Naive B cell (primary cell): ENCODE results near the gene HIKESHI. TPM values are rescaled to one million over a fixed set of nuclear protein-coding genes. Genes with fewer than 3 reads are reported as not detected.
"Not testable (repeated sequence)": the region's sequence is repeated elsewhere in the genome, so short reads cannot be mapped to it uniquely, and the experiment has no call there.

Experiments used
- ATAC-seq, 2 donors: fragments of 150-1000 bp; cut with Tn5 transposase; 2 replicates each; pipeline ENCODE4 v1.10.0; 2021; ENCODE audit warnings: low read depth in 2 of 2, mild to moderate bottlenecking in 2 of 2, moderate library complexity in 2 of 2
- DNase-seq: peaks from one replicate; pipeline ENCODE4 v3.0.0; 2022
- H3K27ac Mint-ChIP-seq, 6 donors: one replicate each; pipeline ENCODE4 v1.8.0; 2020 to 2022; ENCODE audit warnings: mild to moderate bottlenecking in 6 of 6, mixed read lengths in 6 of 6, moderate library complexity in 5 of 6, inconsistent platforms in 2 of 6
- H3K27me3 Mint-ChIP-seq, 3 donors: one replicate each; pipeline ENCODE4 v1.8.0; 2021 to 2022; ENCODE audit warnings: mixed read lengths in 3 of 3, mild to moderate bottlenecking in 1 of 3
- H3K36me3 Mint-ChIP-seq, 2 donors: one replicate each; pipeline ENCODE4 v1.8.0; 2020 to 2022; ENCODE audit warnings: mixed read lengths in 2 of 2, inconsistent platforms in 1 of 2, mild to moderate bottlenecking in 1 of 2
- H3K4me1 Mint-ChIP-seq, 3 donors: one replicate each; pipeline ENCODE4 v1.8.0; 2020 to 2022; ENCODE audit warnings: mixed read lengths in 3 of 3, inconsistent platforms in 1 of 3, mild to moderate bottlenecking in 1 of 3, moderate library complexity in 1 of 3
- H3K4me3 Mint-ChIP-seq, 8 donors: one replicate each; pipeline ENCODE4 v1.8.0; 2020 to 2022; ENCODE audit warnings: mild to moderate bottlenecking in 8 of 8, mixed read lengths in 8 of 8, moderate library complexity in 8 of 8, inconsistent platforms in 2 of 8
- H3K9me3 Mint-ChIP-seq, 7 donors: one replicate each; pipeline ENCODE4 v1.8.0; 2020 to 2022; ENCODE audit warnings: mixed read lengths in 7 of 7, mild to moderate bottlenecking in 5 of 7, inconsistent platforms in 2 of 7, moderate library complexity in 1 of 7
- polyA plus RNA-seq, 6 donors: library from polyadenylated mRNA; unstranded; fragments of 300-500 nt; fragmentation: Illumina TruSeq; gene quantifications; one replicate each; pipeline ENCODE4 v1.2.3, GENCODE V29; 2021; ENCODE audit warnings: low read depth in 6 of 6

Gene HIKESHI
- polyA plus RNA-seq, 6 donors from 2014 or later = 62.8 to 105 (median 76.9) TPM

GRCh38 chr11:86277741-86278140, 24.3 kb upstream of the HIKESHI start:
- DNase-seq (no peak), ATAC-seq (no peak)
- H3K27me3 Mint-ChIP-seq = no peaks in the 10 kb centered on the region
- H3K4me1 Mint-ChIP-seq = peaks cover 8 to 11% (median 11%) of the 10 kb centered on the region in 3 donors
- H3K36me3 Mint-ChIP-seq = peaks cover 25 to 35% of the 10 kb centered on the region in 2 donors
- H3K9me3 Mint-ChIP-seq = peaks cover 0 to 4% (median 0%) of the 10 kb centered on the region in 7 donors
- no peak overlapping the region for H3K4me3 Mint-ChIP-seq
- H3K27ac Mint-ChIP-seq = no peak overlapping the region

DNA sequence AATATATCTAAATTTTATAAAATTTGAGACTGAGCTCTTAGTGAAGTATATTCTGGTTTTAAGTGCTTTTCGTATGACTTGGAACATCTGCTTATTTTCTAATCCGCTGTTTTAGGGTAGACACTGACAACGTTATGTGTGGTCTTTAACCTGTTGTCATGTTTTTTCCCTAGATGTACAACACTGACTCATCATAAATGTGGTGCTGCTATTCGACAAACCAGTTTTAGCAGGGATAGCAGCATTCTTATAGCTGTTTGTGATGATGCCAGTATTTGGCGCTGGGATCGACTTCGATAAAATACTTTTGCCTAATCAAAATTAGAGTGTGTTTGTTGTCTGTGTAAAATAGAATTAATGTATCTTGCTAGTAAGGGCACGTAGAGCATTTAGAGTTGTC, 23.8 kb upstream of the HIKESHI start:
- Mint-ChIP-seq H3K4me3 (no peak overlapping the region), H3K4me1 (peaks cover 8 to 11% (median 9%) of the 10 kb centered on the region in 3 donors), H3K27ac (peak overlapping the region in 1 of 6 donors; percentile 13), H3K36me3 (peaks cover 25 to 35% of the 10 kb centered on the region in 2 donors), H3K9me3 (peaks cover 0 to 4% (median 0%) of the 10 kb centered on the region in 7 donors), H3K27me3 (no peaks in the 10 kb centered on the region)
- DNase-seq = no peak
- no peak for ATAC-seq

DNA sequence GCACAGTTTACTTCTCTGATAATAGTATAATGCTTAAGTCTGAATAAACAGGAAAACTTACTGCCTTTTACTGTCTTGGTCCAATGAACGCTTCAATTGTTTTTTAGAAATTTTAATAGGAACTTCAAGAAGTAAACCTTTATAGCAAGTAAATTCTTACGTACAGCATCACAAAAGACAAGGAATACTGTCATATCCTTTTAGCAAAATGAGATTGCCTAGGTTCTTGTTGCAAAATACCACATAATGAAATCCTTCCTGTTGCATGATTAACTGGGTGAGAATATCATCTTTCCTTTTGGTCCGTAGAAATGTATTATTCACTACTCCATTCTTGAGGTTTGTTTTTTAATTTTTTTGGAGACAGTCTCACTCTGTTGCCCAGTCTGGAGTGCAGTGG, 22.3 kb upstream of the HIKESHI start:
- H3K9me3 Mint-ChIP-seq = peaks cover 0 to 4% (median 0%) of the 10 kb centered on the region in 7 donors
- no peaks in the 10 kb centered on the region for H3K27me3 Mint-ChIP-seq
- no peak overlapping the region for H3K4me3 Mint-ChIP-seq
- peaks cover 2 to 11% (median 6%) of the 10 kb centered on the region in 3 donors for H3K4me1 Mint-ChIP-seq
- H3K36me3 Mint-ChIP-seq = peaks cover 25 to 39% of the 10 kb centered on the region in 2 donors
- DNase-seq (no peak), ATAC-seq (no peak)
- peak overlapping the region in 1 of 6 donors; percentile 36 for H3K27ac Mint-ChIP-seq

- peaks cover 10 to 34% (median 16%) of the 10 kb centered on the region in 3 donors for H3K4me1 Mint-ChIP-seq
- DNase-seq (no peak), ATAC-seq (no peak)
- H3K9me3 Mint-ChIP-seq = no peaks in the 10 kb centered on the region
- no peaks in the 10 kb centered on the region for H3K27me3 Mint-ChIP-seq
- peak overlapping the region in 5 of 6 donors; percentile 13 to 61 (median 41) for H3K27ac Mint-ChIP-seq
- H3K36me3 Mint-ChIP-seq = peaks cover 0 to 4% of the 10 kb centered on the region in 2 donors
- peak overlapping the region in 4 of 8 donors; percentile 9 to 63 (median 38) for H3K4me3 Mint-ChIP-seq
Measured at GRCh38 chr11:86287468-86287796, 14.6 kb upstream of the HIKESHI start.

- DNase-seq = no peak
- H3K4me3 Mint-ChIP-seq = peak overlapping the region in 2 of 8 donors; percentile 64 to 74
- no peak for ATAC-seq
- H3K4me1 Mint-ChIP-seq = peaks cover 10 to 34% (median 16%) of the 10 kb centered on the region in 3 donors
- no peaks in the 10 kb centered on the region for H3K27me3 Mint-ChIP-seq
- H3K9me3 Mint-ChIP-seq = no peaks in the 10 kb centered on the region
- H3K36me3 Mint-ChIP-seq = peaks cover 0 to 4% of the 10 kb centered on the region in 2 donors
- H3K27ac Mint-ChIP-seq = peak overlapping the region in 4 of 6 donors; percentile 6 to 76 (median 46)
Measured at GRCh38 chr11:86288776-86289507, 13.1 kb upstream of the HIKESHI start.

DNA sequence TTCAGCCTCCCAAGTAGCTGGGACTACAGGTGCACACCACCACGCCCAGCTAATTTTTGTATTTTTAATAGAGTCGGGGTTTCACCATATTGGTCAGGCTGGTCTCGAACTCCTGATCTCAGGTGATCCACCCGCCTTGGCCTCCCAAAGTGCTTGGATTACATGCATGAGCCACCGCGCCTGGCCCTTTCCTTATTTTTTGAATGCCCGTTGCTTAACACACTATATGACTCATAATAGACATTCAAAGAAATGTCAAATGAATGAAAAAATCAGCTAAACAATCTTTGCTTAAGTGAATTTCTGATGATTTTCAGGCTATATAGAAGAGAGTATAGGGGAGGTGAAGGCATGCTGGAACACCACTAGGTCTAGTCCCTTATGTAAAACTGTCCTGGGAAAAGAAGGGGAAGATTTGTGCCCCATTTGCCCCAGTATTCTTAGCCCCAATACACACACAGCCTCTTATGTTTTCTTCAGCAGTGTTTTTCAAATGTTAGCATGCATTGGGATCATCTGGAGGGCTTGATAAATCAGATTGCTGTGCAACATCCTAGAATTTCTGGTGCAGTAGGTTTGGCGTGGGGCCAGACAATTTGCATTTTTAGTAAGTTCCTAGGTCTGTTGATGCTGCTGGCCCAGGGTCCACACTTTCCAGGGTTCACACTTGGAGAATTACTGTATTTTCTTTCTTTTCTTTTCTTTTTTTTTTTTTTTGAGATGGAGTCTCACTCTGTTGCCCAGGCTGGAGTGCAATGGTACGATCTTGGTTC, 12.3 kb upstream of the HIKESHI start:
- Mint-ChIP-seq H3K4me3 (peak overlapping the region in 2 of 8 donors; percentile 64 to 74), H3K27ac (peak overlapping the region in 5 of 6 donors; percentile 6 to 76 (median 36)), H3K4me1 (peaks cover 10 to 34% (median 16%) of the 10 kb centered on the region in 3 donors)
- not testable (repeated sequence) for H3K27me3 Mint-ChIP-seq, H3K36me3 Mint-ChIP-seq, ATAC-seq, DNase-seq, H3K9me3 Mint-ChIP-seq

DNA sequence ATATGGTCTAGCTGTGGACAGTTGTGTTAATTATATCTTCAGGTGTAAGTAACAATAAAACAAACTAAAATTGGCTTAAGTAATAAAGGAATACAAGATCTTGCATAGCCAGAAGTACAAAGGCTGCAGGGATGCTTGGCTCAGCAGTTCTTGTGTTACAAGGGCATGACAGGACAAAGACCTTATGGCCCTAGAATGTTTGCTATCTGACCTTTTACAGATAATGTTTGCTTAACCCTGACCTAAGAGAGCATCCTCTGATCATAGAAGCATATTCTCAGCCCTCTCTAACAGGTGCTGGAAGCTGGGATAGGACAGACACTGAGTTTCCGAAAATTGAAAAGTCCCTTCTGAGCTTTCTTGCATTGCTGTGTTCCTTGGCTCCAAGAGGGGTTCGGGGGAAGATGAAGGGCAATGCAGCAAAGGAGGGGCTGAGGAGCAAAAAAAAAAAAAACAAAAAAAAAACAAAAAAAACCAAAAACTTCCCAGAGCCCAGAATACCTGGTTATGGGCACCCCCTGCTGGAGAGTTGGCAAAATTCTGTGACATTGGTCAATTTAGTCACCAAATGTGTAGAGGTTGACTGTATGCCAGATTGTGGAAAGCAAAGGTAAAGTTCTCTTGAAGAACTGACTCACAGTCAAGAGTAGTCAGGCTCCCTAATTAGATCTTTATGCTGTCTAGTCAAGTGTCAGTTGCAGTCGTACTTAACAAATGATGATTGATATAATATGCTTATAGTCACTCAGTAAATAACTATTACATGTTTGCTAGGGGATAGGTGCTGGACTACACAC, 10.4 kb upstream of the HIKESHI start:
- no peaks in the 10 kb centered on the region for H3K27me3 Mint-ChIP-seq
- DNase-seq = peak; percentile 45
- peak overlapping the region in 1 of 6 donors; percentile 62 for H3K27ac Mint-ChIP-seq
- H3K36me3 Mint-ChIP-seq = no peaks in the 10 kb centered on the region
- peaks cover 10 to 27% (median 16%) of the 10 kb centered on the region in 3 donors for H3K4me1 Mint-ChIP-seq
- no peaks in the 10 kb centered on the region for H3K9me3 Mint-ChIP-seq
- H3K4me3 Mint-ChIP-seq = no peak overlapping the region
- peak in 1 of 2 donors; percentile 43 for ATAC-seq

DNA sequence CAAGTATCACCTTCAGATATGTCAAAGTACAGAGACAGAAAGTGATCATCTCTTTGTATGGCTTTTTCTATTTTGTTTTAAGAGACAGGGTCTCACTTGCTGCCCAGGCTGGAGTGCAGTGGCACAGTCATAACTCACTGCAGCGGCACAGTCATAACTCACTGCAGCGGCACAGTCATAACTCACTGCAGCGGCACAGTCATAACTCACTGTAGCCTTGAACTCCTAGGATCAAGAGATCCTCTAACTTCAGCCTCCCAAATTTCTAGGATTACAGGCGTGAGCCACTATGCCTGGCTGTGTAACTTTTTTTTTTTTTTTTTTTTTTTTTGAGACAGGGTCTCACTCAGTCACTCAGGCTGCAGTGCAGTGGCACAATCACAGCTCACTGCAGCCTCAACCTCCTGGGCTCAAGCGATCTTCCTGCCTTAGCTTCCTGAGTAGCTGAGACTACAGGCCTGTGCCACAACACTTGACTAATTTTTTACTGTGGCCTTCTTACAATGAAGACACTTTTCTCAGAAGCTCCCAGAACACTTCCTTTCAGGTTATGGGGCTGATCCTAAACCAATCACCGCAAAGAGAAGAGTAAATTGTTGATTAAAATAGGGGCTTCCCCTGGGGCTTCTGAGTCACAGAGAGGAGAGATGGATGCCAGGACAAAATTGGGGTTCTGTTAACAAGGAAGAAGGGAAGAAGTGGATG, 9.0 kb upstream of the HIKESHI start:
- Mint-ChIP-seq H3K4me1 (peaks cover 4 to 14% (median 9%) of the 10 kb centered on the region in 3 donors), H3K36me3 (no peaks in the 10 kb centered on the region), H3K27me3 (no peaks in the 10 kb centered on the region), H3K27ac (no peak overlapping the region), H3K9me3 (no peaks in the 10 kb centered on the region), H3K4me3 (no peak overlapping the region)
- DNase-seq (no peak), ATAC-seq (no peak)

DNA sequence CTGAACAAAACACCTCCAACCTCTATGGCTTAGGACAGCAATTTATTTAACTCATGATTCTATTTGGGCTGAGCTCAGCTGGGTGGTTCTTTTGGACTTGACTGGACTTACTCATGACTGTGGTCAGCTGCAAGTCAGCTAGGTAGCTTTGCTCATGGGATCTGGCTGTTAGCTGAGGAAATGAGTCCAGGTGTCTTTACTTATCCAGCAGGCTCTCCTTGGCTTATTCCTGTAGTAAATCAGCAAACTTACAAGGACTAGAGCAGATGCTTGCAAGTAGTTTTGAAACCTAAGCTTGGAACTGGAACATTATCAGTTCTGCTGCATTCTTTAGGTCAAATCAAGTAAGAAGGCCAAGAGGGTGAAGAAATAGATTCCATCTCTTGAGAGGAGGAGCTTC, 8.0 kb upstream of the HIKESHI start:
- H3K9me3 Mint-ChIP-seq = no peaks in the 10 kb centered on the region
- no peaks in the 10 kb centered on the region for H3K36me3 Mint-ChIP-seq
- H3K4me1 Mint-ChIP-seq = peaks cover 2 to 7% (median 6%) of the 10 kb centered on the region in 3 donors
- H3K4me3 Mint-ChIP-seq = no peak overlapping the region
- DNase-seq (no peak), ATAC-seq (no peak)
- no peak overlapping the region for H3K27ac Mint-ChIP-seq
- H3K27me3 Mint-ChIP-seq = no peaks in the 10 kb centered on the region

DNA sequence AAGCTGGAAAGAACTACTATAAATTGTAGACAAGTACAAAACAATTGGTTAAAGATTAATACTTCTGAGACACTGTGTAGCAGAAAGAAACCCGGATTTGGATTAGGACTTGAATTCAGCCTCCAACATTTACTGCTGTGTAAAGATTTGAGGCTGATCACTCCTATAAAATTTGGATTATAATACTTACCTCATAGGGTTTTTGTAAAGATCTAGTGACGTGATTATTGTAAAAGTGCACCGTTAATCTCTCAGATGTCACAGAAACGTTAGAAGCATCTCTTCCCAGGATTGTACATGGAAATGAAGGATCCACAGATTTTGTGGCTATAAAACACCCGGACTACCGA, 323 bp upstream of the HIKESHI start:
- Mint-ChIP-seq H3K4me1 (peaks cover 15 to 33% (median 19%) of the 10 kb centered on the region in 3 donors), H3K27ac (peak overlapping the region; percentile 95 to 98 (median 98)), H3K27me3 (peaks cover 0 to 12% (median 5%) of the 10 kb centered on the region in 3 donors), H3K36me3 (no peaks in the 10 kb centered on the region), H3K9me3 (no peaks in the 10 kb centered on the region), H3K4me3 (peak overlapping the region; percentile 96 to 100 (median 99))
- ATAC-seq (no peak), DNase-seq (no peak)

DNA sequence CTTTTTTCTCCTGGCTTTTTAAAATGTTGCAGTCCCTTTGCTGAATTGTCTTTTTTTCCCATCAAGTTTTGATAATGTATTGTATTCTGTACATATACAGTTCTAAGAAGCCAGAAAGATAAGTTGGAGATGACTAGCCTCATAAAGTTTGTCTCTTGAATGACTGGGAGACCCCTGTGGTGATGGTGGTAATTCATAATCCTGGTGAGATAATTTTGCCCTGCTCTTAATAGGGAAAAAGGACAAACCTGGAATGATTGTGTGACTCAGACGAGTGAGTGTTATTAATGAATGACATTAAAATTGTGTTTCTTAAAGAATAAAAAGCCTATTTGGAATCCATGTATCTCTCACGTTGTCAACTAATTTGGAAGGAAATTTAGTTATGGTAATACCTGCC, 1.2 kb downstream of the HIKESHI start:
- Mint-ChIP-seq H3K9me3 (no peaks in the 10 kb centered on the region), H3K36me3 (no peaks in the 10 kb centered on the region), H3K27me3 (peaks cover 0 to 12% (median 5%) of the 10 kb centered on the region in 3 donors), H3K27ac (peak overlapping the region in 3 of 6 donors; percentile 3 to 98 (median 62)), H3K4me1 (peaks cover 15 to 33% (median 19%) of the 10 kb centered on the region in 3 donors), H3K4me3 (peak overlapping the region; percentile 96 to 100 (median 99))
- ATAC-seq = no peak
- DNase-seq = no peak

- not testable (repeated sequence) for H3K4me3 Mint-ChIP-seq, H3K9me3 Mint-ChIP-seq, H3K27me3 Mint-ChIP-seq, DNase-seq, H3K27ac Mint-ChIP-seq, ATAC-seq
- H3K4me1 Mint-ChIP-seq = peaks cover 12 to 29% (median 13%) of the 10 kb centered on the region in 3 donors
- H3K36me3 Mint-ChIP-seq = peaks cover 12 to 15% of the 10 kb centered on the region in 2 donors
Measured at GRCh38 chr11:86308710-86309109, 6.7 kb downstream of the HIKESHI start.
